Measurements from ENCODE around the gene ZNF132.
"Not testable (repeated sequence)": the region's sequence is repeated elsewhere in the genome, so short reads cannot be mapped to it uniquely, and the experiment has no call there.

ZNF132 gene

DNA sequence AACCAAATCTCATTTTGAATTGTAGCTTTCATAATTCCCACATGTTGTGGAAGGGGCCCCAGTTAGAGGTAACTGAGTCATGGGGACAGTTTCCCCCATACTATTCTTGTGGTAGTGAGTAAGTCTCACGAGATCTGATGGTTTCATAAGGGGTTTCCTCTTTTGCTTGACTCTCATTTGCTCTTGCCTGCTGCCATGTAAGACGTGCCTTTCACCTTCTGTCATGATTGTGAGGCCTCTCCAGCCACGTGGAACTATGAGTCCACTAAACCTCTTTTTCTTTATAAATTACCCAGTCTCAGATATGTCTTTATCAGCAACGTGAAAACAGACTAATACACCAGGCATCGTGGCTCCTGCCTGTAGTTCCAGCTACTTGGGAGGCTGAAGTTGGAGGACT is 10.0 kb upstream of the ZNF132 start:
- H3K4me1 ChIP-seq (ENCODE audit: control insufficient read depth in 2 of 2, insufficient read depth in 2 of 2, low read length in 2 of 2); H3K27me3 ChIP-seq (ENCODE audit: control insufficient read depth in 2 of 2, insufficient read depth in 2 of 2, low read length in 2 of 2); H3K9me3 ChIP-seq (ENCODE audit: control insufficient read depth in 2 of 2, low read length in 2 of 2); H3K9ac ChIP-seq (ENCODE audit: low read depth in 1 of 2, low read length in 2 of 2); H3K27ac ChIP-seq (ENCODE audit: low read depth in 2 of 2, low read length in 2 of 2); H3K36me3 ChIP-seq (ENCODE audit: control insufficient read depth in 2 of 2, insufficient read depth in 2 of 2, low read length in 2 of 2); H3K4me3 ChIP-seq (ENCODE audit: low read length in 2 of 2): not testable (repeated sequence)

DNA sequence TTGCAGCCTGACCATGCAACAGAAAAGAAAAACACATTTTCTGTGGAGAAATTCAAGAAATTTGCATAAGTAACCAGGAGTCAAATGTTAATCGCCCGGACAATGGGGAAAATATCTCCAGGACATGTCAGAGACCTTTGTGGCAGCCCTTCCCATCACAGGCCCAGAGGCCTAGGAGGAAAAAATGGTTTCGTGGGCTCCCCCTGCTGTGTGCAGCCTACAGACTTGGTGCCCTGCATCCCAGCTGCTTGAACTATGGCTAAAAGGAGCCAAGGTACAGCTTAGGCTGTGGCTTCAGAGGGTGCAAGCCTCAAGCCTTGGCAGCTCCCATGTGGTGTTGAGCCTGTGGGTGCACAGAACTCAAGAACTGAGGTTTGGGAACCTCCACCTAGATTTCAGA is 8.9 kb upstream of the ZNF132 start:
- not testable (repeated sequence) for H3K9me3 ChIP-seq (ENCODE audit: control insufficient read depth in 2 of 2, low read length in 2 of 2); H3K9ac ChIP-seq (ENCODE audit: low read depth in 1 of 2, low read length in 2 of 2); H3K4me1 ChIP-seq (ENCODE audit: control insufficient read depth in 2 of 2, insufficient read depth in 2 of 2, low read length in 2 of 2); H3K27ac ChIP-seq (ENCODE audit: low read depth in 2 of 2, low read length in 2 of 2); H3K36me3 ChIP-seq (ENCODE audit: control insufficient read depth in 2 of 2, insufficient read depth in 2 of 2, low read length in 2 of 2); H3K27me3 ChIP-seq (ENCODE audit: control insufficient read depth in 2 of 2, insufficient read depth in 2 of 2, low read length in 2 of 2); H3K4me3 ChIP-seq (ENCODE audit: low read length in 2 of 2)

DNA sequence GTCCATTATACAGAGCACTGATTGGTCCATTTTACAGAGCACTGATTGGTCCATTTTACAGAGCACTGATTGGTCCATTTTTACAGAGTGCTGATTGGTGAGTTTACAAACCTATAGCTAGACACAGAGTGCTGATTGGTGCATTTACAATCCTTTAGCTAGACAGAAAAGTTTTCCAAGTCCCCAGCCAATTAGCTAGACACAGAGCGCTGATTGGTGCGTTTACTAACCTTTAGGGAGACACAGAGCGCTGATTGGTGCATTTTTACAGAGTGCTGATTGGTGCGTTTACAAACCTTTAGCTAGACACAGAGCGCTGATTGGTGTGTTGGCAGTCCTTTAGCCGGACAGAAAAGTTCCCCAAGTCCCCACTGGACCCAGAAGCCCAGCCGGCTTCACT is 3.0 kb upstream of the ZNF132 start:
- not testable (repeated sequence) for H3K9me3 ChIP-seq (ENCODE audit: control insufficient read depth in 2 of 2, low read length in 2 of 2); H3K4me1 ChIP-seq (ENCODE audit: control insufficient read depth in 2 of 2, insufficient read depth in 2 of 2, low read length in 2 of 2); H3K36me3 ChIP-seq (ENCODE audit: control insufficient read depth in 2 of 2, insufficient read depth in 2 of 2, low read length in 2 of 2); H3K27me3 ChIP-seq (ENCODE audit: control insufficient read depth in 2 of 2, insufficient read depth in 2 of 2, low read length in 2 of 2); H3K9ac ChIP-seq (ENCODE audit: low read depth in 1 of 2, low read length in 2 of 2); H3K27ac ChIP-seq (ENCODE audit: low read depth in 2 of 2, low read length in 2 of 2); H3K4me3 ChIP-seq (ENCODE audit: low read length in 2 of 2)

DNA sequence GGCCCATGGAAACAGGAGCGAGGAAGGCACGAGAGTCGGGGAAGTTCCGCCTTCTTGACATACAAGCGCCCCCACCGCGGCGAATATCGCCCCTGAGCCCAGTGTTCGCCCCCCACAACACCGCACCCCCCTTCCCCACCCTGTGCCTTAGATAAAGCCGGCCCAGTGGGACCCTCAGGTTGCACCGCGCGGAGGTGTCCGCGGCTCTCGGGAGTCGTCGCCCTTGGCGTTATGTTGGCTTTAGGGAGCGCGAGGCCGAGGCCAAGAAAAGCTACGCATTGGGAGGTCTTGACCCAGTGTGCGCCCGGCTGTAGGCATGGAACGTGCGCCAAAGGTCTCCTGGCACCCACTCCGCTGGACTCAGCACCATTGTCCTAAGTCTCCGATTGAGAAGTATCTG is 603 bp upstream of the ZNF132 start:
- H3K9me3 ChIP-seq (ENCODE audit: control insufficient read depth in 2 of 2, low read length in 2 of 2), result peaks cover 3 to 19% of the 10 kb centered on the region in 2 donors

DNA sequence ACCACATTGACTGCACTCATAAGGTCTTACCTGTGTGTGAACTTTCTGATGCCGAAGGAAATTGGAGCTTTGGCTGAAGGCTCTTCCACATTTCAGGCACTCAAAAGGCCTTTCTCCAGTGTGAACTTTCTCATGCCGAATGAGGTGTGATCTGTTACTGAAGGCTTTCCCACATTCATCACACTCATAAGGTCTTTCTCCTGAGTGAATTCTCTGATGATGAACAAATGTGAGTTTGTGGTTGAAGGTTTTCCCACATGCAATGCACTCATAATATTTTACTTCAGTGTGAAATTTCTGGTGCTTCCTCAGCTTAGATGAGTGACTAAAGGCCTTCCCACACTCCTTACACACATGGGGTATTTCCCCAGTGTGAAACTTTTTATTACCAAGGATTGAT is 5.7 kb downstream of the ZNF132 start:
- Histone ChIP-seq H3K36me3 (ENCODE audit: control insufficient read depth in 2 of 2, insufficient read depth in 2 of 2, low read length in 2 of 2) (peaks cover 21 to 50% of the 10 kb centered on the region in 2 donors), H3K9me3 (ENCODE audit: control insufficient read depth in 2 of 2, low read length in 2 of 2) (peaks cover 52 to 65% of the 10 kb centered on the region in 2 donors), H3K27ac (ENCODE audit: low read depth in 2 of 2, low read length in 2 of 2) (no peak overlapping the region), H3K4me1 (ENCODE audit: control insufficient read depth in 2 of 2, insufficient read depth in 2 of 2, low read length in 2 of 2) (peaks cover 0 to 3% of the 10 kb centered on the region in 2 donors), H3K9ac (ENCODE audit: low read depth in 1 of 2, low read length in 2 of 2) (no peak overlapping the region), H3K4me3 (ENCODE audit: low read length in 2 of 2) (peak overlapping the region in 1 of 2 donors; percentile 22), H3K27me3 (ENCODE audit: control insufficient read depth in 2 of 2, insufficient read depth in 2 of 2, low read length in 2 of 2) (no peaks in the 10 kb centered on the region)

More for the DNA sequence above, 603 bp upstream of the ZNF132 start:
- Histone ChIP-seq H3K36me3 (ENCODE audit: control insufficient read depth in 2 of 2, insufficient read depth in 2 of 2, low read length in 2 of 2) (peaks cover 6 to 17% of the 10 kb centered on the region in 2 donors), H3K9ac (ENCODE audit: low read depth in 1 of 2, low read length in 2 of 2) (peak overlapping the region in 1 of 2 donors; percentile 27), H3K27me3 (ENCODE audit: control insufficient read depth in 2 of 2, insufficient read depth in 2 of 2, low read length in 2 of 2) (no peaks in the 10 kb centered on the region), H3K4me1 (ENCODE audit: control insufficient read depth in 2 of 2, insufficient read depth in 2 of 2, low read length in 2 of 2) (peaks cover 6 to 9% of the 10 kb centered on the region in 2 donors), H3K4me3 (ENCODE audit: low read length in 2 of 2) (peak overlapping the region; percentile 82 to 91), H3K27ac (ENCODE audit: low read depth in 2 of 2, low read length in 2 of 2) (peak overlapping the region; percentile 54 to 66)

DNA sequence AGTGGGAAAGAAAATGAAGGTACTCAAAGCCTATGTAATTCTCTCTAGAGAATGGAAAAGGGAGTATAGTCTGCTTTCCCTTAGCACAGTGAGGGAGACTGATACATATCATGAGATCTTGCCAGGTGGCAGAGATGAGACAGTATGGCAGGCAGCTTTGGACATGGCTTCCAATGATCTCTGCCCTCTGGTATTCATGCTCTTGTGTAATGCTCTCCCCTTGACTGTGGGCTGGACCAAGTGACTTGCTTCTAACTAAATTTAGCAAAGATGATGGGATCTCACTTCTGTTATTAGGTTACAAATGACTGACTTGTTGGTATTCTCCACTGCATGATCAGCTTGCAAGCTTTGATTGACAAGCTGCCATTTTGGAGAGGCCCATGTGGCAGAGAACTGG is 10.2 kb downstream of the ZNF132 start:
- no peak overlapping the region for H3K4me3 ChIP-seq (ENCODE audit: low read length in 2 of 2)
- no peak overlapping the region for H3K9ac ChIP-seq (ENCODE audit: low read depth in 1 of 2, low read length in 2 of 2)
- no peaks in the 10 kb centered on the region for H3K4me1 ChIP-seq (ENCODE audit: control insufficient read depth in 2 of 2, insufficient read depth in 2 of 2, low read length in 2 of 2)
- H3K27ac ChIP-seq (ENCODE audit: low read depth in 2 of 2, low read length in 2 of 2), result no peak overlapping the region
- H3K9me3 ChIP-seq (ENCODE audit: control insufficient read depth in 2 of 2, low read length in 2 of 2), result peaks cover 44 to 53% of the 10 kb centered on the region in 2 donors
- H3K36me3 ChIP-seq (ENCODE audit: control insufficient read depth in 2 of 2, insufficient read depth in 2 of 2, low read length in 2 of 2), result peaks cover 12 to 24% of the 10 kb centered on the region in 2 donors
- H3K27me3 ChIP-seq (ENCODE audit: control insufficient read depth in 2 of 2, insufficient read depth in 2 of 2, low read length in 2 of 2), result no peaks in the 10 kb centered on the region

DNA sequence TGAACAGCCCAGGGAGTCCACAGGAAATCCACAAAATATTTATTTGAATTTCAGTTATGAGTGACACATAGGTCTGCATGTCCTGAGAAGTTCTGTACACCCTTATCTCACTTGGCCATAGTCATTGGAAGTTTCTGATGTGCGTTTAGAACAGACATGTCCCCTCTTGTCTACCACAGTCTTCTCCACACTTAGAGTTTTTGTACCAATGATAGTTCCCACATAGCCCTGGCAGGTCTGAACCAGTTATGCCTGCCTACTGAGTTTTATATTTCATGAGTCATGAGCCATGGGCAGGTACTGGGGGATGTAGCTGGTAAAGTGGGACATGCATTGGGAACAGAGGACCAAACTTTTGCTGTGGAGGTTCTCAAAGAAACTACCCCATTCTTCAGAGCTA is 11.3 kb downstream of the ZNF132 start:
- no peaks in the 10 kb centered on the region for H3K4me1 ChIP-seq (ENCODE audit: control insufficient read depth in 2 of 2, insufficient read depth in 2 of 2, low read length in 2 of 2)
- no peak overlapping the region for H3K9ac ChIP-seq (ENCODE audit: low read depth in 1 of 2, low read length in 2 of 2)
- no peak overlapping the region for H3K4me3 ChIP-seq (ENCODE audit: low read length in 2 of 2)
- H3K9me3 ChIP-seq (ENCODE audit: control insufficient read depth in 2 of 2, low read length in 2 of 2), result peaks cover 33 to 43% of the 10 kb centered on the region in 2 donors
- no peaks in the 10 kb centered on the region for H3K27me3 ChIP-seq (ENCODE audit: control insufficient read depth in 2 of 2, insufficient read depth in 2 of 2, low read length in 2 of 2)
- H3K36me3 ChIP-seq (ENCODE audit: control insufficient read depth in 2 of 2, insufficient read depth in 2 of 2, low read length in 2 of 2), result peaks cover under 1 to 13% of the 10 kb centered on the region in 2 donors
- H3K27ac ChIP-seq (ENCODE audit: low read depth in 2 of 2, low read length in 2 of 2), result no peak overlapping the region

DNA sequence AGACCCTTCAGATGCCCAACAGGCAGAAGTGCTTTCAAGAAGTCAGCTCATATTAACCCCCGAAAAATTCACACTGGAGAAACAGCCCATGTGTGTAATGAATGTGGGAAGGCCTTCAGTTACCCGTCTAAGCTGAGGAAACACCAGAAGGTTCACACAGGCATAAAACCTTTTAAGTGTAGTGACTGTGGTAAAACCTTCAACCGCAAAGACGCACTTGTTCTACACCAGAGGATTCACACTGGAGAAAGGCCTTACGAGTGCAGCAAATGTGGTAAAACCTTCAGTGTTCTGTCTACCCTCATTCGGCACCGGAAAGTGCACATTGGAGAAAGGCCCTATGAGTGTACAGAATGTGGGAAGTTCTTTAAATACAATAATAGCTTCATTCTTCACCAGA is 22.9 kb downstream of the ZNF132 start:
- H3K36me3 ChIP-seq (ENCODE audit: control insufficient read depth in 2 of 2, insufficient read depth in 2 of 2, low read length in 2 of 2), result peaks cover 17 to 26% of the 10 kb centered on the region in 2 donors
- no peak overlapping the region for H3K27ac ChIP-seq (ENCODE audit: low read depth in 2 of 2, low read length in 2 of 2)
- no peaks in the 10 kb centered on the region for H3K27me3 ChIP-seq (ENCODE audit: control insufficient read depth in 2 of 2, insufficient read depth in 2 of 2, low read length in 2 of 2)
- no peak overlapping the region for H3K9ac ChIP-seq (ENCODE audit: low read depth in 1 of 2, low read length in 2 of 2)
- no peaks in the 10 kb centered on the region for H3K9me3 ChIP-seq (ENCODE audit: control insufficient read depth in 2 of 2, low read length in 2 of 2)
- no peak overlapping the region for H3K4me3 ChIP-seq (ENCODE audit: low read length in 2 of 2)
- H3K4me1 ChIP-seq (ENCODE audit: control insufficient read depth in 2 of 2, insufficient read depth in 2 of 2, low read length in 2 of 2), result no peaks in the 10 kb centered on the region

DNA sequence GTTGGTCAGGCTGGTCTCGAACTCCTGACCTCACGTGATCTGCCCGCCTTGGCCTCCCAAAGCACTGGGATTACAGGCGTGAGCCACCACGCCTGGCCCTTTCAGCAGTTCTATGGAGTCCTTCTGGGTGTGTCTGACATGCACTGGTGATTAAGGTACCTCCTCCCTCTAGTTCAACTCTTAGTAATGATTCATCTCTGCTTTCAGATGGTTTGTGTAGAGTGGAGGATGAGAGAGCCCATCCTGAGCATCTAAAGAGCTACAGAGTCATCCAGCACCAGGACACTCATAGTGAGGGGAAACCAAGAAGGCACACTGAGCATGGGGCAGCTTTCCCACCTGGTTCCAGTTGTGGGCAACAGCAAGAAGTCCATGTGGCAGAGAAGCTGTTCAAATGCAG is 23.3 kb downstream of the ZNF132 start:
- Histone ChIP-seq H3K36me3 (ENCODE audit: control insufficient read depth in 2 of 2, insufficient read depth in 2 of 2, low read length in 2 of 2) (peaks cover 17 to 26% of the 10 kb centered on the region in 2 donors), H3K27ac (ENCODE audit: low read depth in 2 of 2, low read length in 2 of 2) (no peak overlapping the region), H3K9ac (ENCODE audit: low read depth in 1 of 2, low read length in 2 of 2) (no peak overlapping the region), H3K27me3 (ENCODE audit: control insufficient read depth in 2 of 2, insufficient read depth in 2 of 2, low read length in 2 of 2) (no peaks in the 10 kb centered on the region), H3K4me3 (ENCODE audit: low read length in 2 of 2) (no peak overlapping the region), H3K4me1 (ENCODE audit: control insufficient read depth in 2 of 2, insufficient read depth in 2 of 2, low read length in 2 of 2) (no peaks in the 10 kb centered on the region), H3K9me3 (ENCODE audit: control insufficient read depth in 2 of 2, low read length in 2 of 2) (no peaks in the 10 kb centered on the region)

DNA sequence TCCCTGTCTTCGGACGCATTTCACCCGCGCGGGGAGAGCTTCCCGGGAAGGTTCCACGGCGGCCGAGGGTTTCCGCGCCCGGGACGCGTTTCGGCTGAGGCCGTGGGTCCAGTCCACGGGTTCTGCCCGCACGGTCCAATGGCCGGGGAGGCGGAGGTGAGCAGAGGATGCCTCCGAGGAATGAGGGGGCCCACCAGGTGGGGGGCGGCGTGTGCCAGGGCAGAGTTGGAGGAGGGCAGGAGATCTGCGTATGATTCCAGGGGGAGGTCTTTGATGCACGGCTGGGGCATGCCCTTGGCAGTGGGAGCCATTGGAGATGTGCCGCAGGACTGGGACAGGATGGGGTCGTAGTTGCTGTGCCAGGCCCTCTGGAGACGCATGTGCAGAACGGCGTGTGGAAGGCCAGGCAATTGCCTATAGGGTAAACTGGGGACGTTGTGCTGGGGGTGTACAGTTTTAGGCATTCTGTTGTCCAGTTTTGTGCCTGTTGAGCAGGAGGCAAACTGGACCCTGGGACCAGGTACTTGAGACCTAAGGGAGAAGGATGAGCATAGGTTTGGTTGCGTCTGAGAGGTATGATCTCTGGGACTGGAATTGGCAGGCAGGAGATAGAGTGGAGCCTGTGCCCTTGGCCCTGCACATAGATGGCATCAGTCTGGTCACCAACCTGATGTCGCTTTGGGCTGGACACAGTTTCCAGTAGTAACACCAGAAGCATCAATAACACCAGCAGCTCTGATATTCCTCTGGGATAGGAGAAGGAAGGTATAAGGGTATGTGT is 30.8 kb downstream of the ZNF132 start:
- no peaks in the 10 kb centered on the region for H3K36me3 ChIP-seq (ENCODE audit: control insufficient read depth in 2 of 2, insufficient read depth in 2 of 2, low read length in 2 of 2)
- H3K4me3 ChIP-seq (ENCODE audit: low read length in 2 of 2), result peak overlapping the region; percentile 87 to 93
- peaks cover 7 to 17% of the 10 kb centered on the region in 2 donors for H3K4me1 ChIP-seq (ENCODE audit: control insufficient read depth in 2 of 2, insufficient read depth in 2 of 2, low read length in 2 of 2)
- no peaks in the 10 kb centered on the region for H3K27me3 ChIP-seq (ENCODE audit: control insufficient read depth in 2 of 2, insufficient read depth in 2 of 2, low read length in 2 of 2)
- H3K9me3 ChIP-seq (ENCODE audit: control insufficient read depth in 2 of 2, low read length in 2 of 2), result no peaks in the 10 kb centered on the region
- H3K27ac ChIP-seq (ENCODE audit: low read depth in 2 of 2, low read length in 2 of 2), result peak overlapping the region; percentile 79 to 87
- H3K9ac ChIP-seq (ENCODE audit: low read depth in 1 of 2, low read length in 2 of 2), result peak overlapping the region; percentile 79 to 93

Data from mucosa of rectum (tissue), 2 donors.